Activated T-helper 1 cell treated with anti-CD3 and anti-CD28 coated beads, Interleukin-12 subunit alpha, Interleukin-12 subunit beta, Interleukin-2, Interleukin-4 antibody, amounts not matched to agents 30 ng/mL and 10 ng/mL and 1 ng/mL, durations not matched to agents 14 hours and 24 hours and 36 hours (primary cell): ENCODE results near the gene GON4L. TPM values are rescaled to one million over a fixed set of nuclear protein-coding genes. Genes with fewer than 3 reads are reported as not detected.
"Not testable (repeated sequence)": the region's sequence is repeated elsewhere in the genome, so short reads cannot be mapped to it uniquely, and the experiment has no call there.

ENCODE experiments used
- DNase-seq: peaks from one replicate; pipeline ENCODE4 v3.0.0; 2021; ENCODE audit warnings: low spot score
- H3K27ac Mint-ChIP-seq: one replicate; pipeline ENCODE4 v1.8.0; 2021; ENCODE audit warnings: mild to moderate bottlenecking, mixed read lengths
- H3K27me3 Mint-ChIP-seq: one replicate; pipeline ENCODE4 v1.8.0; 2022; ENCODE audit warnings: mild to moderate bottlenecking, moderate library complexity, mixed read lengths; ENCODE audit not compliant: insufficient read depth
- H3K36me3 Mint-ChIP-seq: one replicate; pipeline ENCODE4 v1.8.0; 2021; ENCODE audit warnings: low read depth, mixed read lengths
- H3K4me1 Mint-ChIP-seq: one replicate; pipeline ENCODE4 v1.8.0; 2021; ENCODE audit warnings: low read depth, mixed read lengths
- H3K4me3 Mint-ChIP-seq: one replicate; pipeline ENCODE4 v1.8.0; 2021; ENCODE audit warnings: mild to moderate bottlenecking, moderate library complexity, mixed read lengths
- H3K9me3 Mint-ChIP-seq: one replicate; pipeline ENCODE4 v1.8.0; 2021; ENCODE audit warnings: mixed read lengths
- intact Hi-C: fragments of 100-400 bp; cut with micrococcal nuclease; formaldehyde crosslinking; loops from one replicate; pipeline ENCODE4 v1.15.1; 2024
- total RNA-seq: library from RNA; stranded (reverse); gene quantifications from 2 replicates; pipeline ENCODE4 v1.2.3, GENCODE V29; 2022

GON4L gene
- total RNA-seq, 1 donor from 2014 or later: 70.0 TPM

DNA sequence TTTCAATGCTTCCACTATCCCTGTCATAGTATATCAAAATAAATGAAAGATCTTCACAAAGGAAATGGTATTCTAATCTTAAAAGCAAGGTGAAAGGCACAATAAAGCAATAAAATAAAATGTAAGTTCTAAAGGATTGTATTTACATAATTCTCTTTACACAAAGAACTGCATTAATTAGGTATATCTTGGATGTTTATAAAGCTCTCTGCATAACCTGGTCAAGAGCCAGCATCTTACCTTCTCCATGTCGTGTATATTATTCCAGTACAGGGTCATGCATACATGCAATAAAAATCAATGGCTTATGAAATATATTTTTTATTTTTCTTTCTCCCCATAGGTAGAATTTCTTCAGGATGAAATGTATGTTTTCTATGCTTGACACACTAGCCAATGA is 63.8 kb downstream of the GON4L start:
- Mint-ChIP-seq H3K9me3 (no peaks in the 10 kb centered on the region), H3K4me1 (no peaks in the 10 kb centered on the region), H3K4me3 (no peak overlapping the region), H3K36me3 (peaks cover 22% of the 10 kb centered on the region), H3K27me3 (no peaks in the 10 kb centered on the region), H3K27ac (no peak overlapping the region)
- intact Hi-C loops: no loop called here
- no peak for DNase-seq

DNA sequence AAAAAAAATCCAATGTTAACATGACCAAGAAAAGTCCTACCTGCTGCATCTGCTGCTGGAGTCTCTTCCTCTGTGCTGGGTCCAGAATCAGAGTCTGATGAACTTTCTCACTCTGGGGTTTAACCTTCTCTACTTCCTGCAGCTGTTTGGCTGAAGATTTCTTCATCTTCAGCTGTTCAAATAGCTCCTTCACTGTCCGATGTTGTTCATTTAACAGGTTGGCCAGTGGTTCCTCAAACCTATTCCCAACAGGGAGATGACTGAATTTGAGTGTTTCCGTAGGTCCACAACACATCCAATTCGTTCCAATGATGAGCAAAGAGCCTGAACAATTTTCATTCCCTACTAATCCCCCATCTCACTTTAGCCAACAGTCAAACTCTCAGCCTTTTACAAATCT is 79.4 kb downstream of the GON4L start:
- Mint-ChIP-seq H3K36me3 (peaks cover 48% of the 10 kb centered on the region), H3K27me3 (no peaks in the 10 kb centered on the region), H3K4me3 (no peak overlapping the region), H3K27ac (no peak overlapping the region), H3K4me1 (peaks cover 16% of the 10 kb centered on the region), H3K9me3 (no peaks in the 10 kb centered on the region)
- intact Hi-C loops: no loop called here
- DNase-seq: no peak

DNA sequence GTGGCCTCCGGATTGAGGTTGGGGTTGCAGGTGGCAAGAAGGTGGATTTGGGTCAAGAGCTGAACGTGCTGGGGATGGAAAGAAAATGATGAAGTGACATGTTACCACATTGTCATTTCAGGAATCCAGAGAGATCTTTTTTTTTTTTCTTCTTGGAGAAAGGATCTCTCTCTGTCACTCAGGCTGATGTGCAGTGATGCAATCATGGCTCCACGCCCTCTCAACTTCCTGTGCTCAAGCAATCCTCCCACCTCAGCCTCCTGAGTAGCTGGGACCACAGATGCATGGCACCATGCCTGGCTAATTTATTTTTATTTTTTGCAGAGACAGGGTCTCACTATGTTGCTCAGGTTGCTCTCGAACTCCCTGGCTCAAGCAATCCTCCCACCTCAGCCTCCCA is 80.6 kb downstream of the GON4L start:
- intact Hi-C loops: no loop called here
- Mint-ChIP-seq H3K4me1 (peaks cover 16% of the 10 kb centered on the region), H3K27me3 (no peaks in the 10 kb centered on the region), H3K9me3 (no peaks in the 10 kb centered on the region), H3K27ac (peak overlapping the region; percentile 61), H3K36me3 (peaks cover 52% of the 10 kb centered on the region), H3K4me3 (no peak overlapping the region)
- no peak for DNase-seq

DNA sequence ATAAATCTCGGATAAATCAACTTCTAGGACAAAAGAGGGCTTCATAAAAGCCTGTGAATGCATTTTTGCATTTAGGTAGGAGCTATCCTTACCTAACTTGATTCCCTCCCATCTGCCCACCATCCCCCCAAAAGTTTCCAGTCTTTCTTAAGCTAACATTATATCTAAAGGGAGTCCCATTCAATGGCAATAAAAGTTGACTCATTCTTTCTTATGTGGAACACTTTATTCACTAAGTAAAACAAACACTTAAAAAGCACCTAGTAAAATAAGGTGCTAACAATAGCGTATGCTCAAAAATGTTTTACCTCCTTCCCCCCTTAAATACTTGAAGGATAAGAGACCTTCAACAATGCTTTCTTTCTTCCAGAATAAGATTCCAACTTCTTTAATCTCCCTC is 83.8 kb downstream of the GON4L start:
- H3K27ac Mint-ChIP-seq: no peak overlapping the region
- peaks cover 67% of the 10 kb centered on the region for H3K36me3 Mint-ChIP-seq
- DNase-seq: no peak
- intact Hi-C loops: no loop called here
- H3K4me1 Mint-ChIP-seq: peaks cover 16% of the 10 kb centered on the region
- H3K9me3 Mint-ChIP-seq: no peaks in the 10 kb centered on the region
- H3K27me3 Mint-ChIP-seq: no peaks in the 10 kb centered on the region
- H3K4me3 Mint-ChIP-seq: no peak overlapping the region

DNA sequence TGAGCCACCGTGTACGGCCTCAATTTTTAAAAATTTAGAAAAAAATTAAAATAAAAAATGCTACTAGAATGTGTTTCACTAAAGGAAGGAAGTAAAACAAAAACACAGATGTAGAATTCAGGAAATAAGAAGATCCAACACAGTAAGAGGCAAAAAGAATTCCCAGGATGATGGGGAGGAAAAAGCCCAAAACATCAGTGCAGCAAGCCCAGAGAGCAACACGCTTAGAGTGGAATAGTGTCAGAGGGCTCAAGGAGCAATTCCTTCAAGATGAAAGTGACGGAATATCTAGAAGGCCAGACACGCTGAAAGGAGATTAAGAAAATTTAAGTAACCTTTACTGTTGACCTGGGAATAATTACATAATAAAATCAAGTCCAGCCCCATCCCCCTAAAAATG is 87.8 kb downstream of the GON4L start:
- no peaks in the 10 kb centered on the region for H3K4me1 Mint-ChIP-seq
- H3K36me3 Mint-ChIP-seq: peaks cover 54% of the 10 kb centered on the region
- no peak for DNase-seq
- H3K9me3 Mint-ChIP-seq: no peaks in the 10 kb centered on the region
- no peak overlapping the region for H3K4me3 Mint-ChIP-seq
- H3K27ac Mint-ChIP-seq: no peak overlapping the region
- intact Hi-C loops: no loop called here
- H3K27me3 Mint-ChIP-seq: no peaks in the 10 kb centered on the region

DNA sequence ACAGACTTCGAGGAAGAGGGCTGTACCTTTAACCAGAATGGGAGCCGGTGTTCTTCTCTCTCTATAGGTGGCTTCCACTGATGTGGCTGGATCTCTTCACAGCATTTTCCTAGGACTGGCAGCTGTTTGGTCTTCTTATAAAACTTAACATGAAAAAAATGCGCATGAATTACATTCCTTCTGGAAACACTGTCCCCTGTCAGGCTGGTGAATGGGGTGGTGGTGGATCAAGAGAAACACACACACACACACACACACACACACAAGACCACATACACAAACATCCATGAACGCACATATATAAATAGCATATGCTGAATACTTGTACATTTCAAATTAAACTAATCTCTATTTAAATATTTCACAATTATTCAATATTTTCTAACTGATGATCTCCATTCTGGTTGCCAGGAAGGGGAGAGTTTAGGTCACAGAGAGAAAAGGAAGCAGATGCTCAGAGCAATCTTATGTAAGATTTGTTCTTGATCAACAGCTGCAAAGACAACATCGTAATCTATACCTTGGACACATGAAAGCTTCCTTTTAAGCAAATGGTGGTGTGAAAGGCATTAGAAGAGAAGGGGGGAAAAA is 89.5 kb downstream of the GON4L start:
- H3K36me3 Mint-ChIP-seq: peaks cover 47% of the 10 kb centered on the region
- H3K4me3 Mint-ChIP-seq, DNase-seq, H3K27ac Mint-ChIP-seq, H3K27me3 Mint-ChIP-seq, H3K4me1 Mint-ChIP-seq, H3K9me3 Mint-ChIP-seq, intact Hi-C loops: not testable (repeated sequence)

DNA sequence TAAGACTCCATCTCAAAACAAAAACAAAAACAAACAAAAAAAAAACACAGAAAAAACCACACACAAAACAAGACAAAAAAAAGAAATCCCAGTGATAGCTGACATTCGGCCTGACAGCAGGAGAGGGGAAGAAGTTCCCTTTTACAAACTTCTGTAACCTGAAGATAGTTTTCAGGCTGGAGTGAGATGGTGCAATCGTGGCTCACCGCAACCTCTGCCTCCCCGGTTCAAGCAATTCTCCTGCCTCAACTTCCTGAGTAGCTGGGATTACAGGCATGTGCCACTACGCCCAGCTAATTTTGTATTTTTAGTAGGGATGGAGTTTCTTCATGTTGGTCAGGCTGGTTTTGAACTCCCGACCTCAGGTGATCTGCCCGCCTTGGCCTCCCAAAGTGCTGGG is 93.0 kb downstream of the GON4L start:
- intact Hi-C loops, H3K4me1 Mint-ChIP-seq, H3K27ac Mint-ChIP-seq, H3K27me3 Mint-ChIP-seq, H3K4me3 Mint-ChIP-seq, DNase-seq, H3K9me3 Mint-ChIP-seq: not testable (repeated sequence)
- peaks cover 46% of the 10 kb centered on the region for H3K36me3 Mint-ChIP-seq

DNA sequence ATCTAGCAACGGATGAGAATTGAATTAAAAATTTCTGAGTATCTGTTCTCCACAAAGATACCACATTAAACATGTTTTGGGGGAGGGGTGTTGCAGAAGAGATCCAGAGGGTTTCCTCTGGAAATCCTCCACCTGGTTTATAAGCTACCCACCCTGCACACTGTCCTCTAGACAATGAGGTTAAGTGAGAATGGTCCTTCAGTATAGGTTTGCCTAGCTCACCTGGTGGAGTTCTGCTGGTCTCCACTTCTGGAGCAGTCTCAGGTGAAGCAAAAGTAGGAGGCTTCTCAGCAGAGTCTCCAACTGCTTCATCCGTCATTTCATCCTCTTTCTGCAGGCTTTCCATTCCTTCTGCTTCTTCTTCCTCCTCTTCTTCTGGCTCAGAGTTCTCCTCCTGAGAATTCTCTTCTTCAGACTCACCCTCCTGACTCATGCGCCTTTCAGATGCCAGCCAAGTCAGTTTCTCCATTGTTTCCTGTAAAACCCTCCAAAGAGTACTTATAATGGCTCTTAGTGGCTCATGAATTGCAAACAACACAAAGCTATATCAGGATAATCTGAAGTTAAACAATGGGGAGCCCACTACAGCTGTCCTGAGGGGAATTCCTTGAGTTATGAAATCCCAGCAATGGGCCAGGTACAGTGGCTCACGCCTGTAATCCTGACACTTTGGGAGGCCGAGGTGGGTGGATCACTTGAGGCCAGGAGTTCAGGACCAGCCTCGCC is 93.8 kb downstream of the GON4L start:
- DNase-seq, H3K9me3 Mint-ChIP-seq, H3K27me3 Mint-ChIP-seq, H3K4me1 Mint-ChIP-seq, H3K4me3 Mint-ChIP-seq, intact Hi-C loops: not testable (repeated sequence)
- Mint-ChIP-seq H3K36me3 (peaks cover 43% of the 10 kb centered on the region), H3K27ac (peak overlapping the region; percentile 75)

DNA sequence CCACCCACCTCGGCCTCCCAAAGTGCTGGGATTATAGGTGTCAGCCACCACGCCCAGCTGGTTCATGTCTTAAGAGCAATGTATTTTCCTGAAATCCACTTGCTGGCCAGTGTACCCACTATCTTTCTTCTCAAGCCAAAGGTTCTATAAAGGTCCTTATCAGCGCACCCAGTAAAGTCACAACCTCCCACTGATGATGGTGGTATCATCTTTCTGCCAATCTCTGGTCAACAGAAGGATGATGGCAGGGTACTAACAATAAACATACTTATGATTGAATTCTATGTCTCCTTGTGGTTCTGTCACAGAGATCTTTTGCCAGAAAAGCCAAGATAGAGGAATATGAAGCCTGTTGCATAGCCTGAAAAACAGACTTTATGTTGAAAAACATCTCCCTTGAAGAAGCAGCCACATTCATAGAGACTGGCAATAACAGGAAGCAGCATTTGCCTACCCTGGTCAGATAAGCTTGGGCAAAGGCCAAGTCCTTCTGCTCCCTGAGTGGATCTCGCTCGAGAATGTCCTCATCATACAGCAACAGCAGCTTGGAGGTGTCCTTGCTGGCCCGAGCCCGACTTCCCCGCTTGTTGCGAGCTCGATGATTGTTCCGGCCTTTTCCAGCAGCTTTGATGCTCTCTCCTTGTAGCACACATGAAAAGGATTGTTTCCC is 95.1 kb downstream of the GON4L start:
- no peaks in the 10 kb centered on the region for H3K4me1 Mint-ChIP-seq
- H3K27ac Mint-ChIP-seq: no peak overlapping the region
- peaks cover 42% of the 10 kb centered on the region for H3K36me3 Mint-ChIP-seq
- intact Hi-C loops: no loop called here
- no peak for DNase-seq
- H3K4me3 Mint-ChIP-seq: no peak overlapping the region
- no peaks in the 10 kb centered on the region for H3K9me3 Mint-ChIP-seq
- H3K27me3 Mint-ChIP-seq: no peaks in the 10 kb centered on the region

DNA sequence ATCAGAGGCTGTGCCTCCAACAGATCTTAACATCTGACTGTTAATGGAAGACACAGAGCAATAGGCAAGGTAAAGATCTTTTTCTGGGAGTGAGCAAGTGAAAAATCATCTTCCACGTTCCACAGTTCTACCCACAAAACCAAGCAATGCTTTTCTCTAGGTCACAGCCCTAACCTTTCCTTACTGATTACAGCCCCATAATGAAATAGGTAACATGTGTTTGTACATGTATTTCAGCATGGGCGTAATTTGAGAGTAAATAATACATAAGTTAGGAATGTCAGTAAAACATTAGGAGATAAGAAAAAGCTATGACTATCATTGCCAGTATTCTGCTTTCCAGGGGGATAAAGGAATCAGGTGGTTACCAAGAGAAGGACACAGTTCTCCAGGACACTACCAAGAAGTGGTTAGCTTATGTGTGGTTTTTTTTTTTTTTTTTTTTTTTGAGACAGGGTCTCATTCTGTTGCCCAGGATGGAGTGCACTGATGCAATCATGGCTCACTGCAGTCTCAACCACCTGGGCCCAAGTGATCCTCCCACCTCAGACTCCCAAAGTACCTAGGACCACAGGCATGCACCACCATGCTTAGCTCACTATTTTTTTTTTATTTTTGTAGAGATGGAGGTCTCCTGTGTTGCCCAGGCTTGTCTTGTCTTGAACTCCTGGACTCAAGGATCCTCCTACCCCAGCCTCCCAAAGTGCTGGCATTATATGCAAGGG is 96.1 kb downstream of the GON4L start:
- Mint-ChIP-seq H3K9me3 (no peaks in the 10 kb centered on the region), H3K4me3 (no peak overlapping the region), H3K36me3 (peaks cover 42% of the 10 kb centered on the region), H3K27ac (no peak overlapping the region), H3K4me1 (no peaks in the 10 kb centered on the region), H3K27me3 (no peaks in the 10 kb centered on the region)
- no peak for DNase-seq
- intact Hi-C loops: no loop called here

DNA sequence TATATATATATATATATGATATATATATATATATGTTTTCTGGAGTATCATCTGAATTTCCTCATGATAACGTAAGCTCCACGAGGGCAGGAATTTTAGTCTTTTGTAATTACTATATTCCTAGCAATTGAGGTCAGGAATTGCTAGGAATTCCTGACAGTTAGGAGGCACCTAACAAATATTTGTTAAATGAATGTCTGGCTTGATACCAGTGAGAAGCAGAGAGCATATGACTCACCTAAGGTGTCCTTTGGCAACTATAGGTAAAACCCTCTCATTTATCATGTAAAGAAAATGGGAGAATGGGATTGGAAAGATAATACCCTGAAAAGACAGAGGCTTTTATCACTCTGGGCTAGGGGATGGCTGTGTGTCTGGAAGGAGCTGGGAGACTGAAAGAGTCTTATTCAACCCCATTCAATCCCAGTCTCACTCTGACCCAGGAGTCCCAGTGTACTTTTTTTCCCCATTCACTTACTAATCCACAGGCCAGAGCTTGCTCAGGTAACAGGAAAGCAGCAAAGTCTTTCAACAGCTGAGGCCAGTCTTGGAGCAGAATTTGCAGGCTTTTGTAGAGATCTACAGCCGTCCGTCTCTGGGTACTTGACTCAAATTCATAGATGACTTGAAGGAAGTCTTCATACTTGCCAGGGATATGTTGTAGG is 96.9 kb downstream of the GON4L start:
- H3K27me3 Mint-ChIP-seq: no peaks in the 10 kb centered on the region
- intact Hi-C loops: no loop called here
- peaks cover 39% of the 10 kb centered on the region for H3K36me3 Mint-ChIP-seq
- H3K4me1 Mint-ChIP-seq: no peaks in the 10 kb centered on the region
- no peak overlapping the region for H3K4me3 Mint-ChIP-seq
- no peak overlapping the region for H3K27ac Mint-ChIP-seq
- no peak for DNase-seq
- H3K9me3 Mint-ChIP-seq: no peaks in the 10 kb centered on the region

DNA sequence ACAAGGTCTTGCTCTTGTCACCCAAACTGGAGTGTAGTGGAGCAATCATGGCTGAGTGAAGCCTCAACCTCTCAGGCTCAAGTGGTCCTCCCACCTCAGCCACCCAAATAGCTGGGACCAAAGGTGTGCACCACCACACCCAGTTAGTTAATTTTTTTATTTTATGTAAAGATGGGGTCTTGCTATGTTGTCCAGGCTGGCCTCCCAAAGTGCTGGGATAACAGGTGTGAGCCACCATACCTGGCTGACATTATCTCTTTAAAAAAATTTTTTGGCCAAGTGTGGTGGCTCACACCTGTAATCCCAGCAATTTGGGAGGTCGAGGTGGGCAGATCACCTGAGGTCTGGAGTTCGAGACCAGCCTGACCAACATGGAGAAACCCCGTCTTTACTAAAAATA is 98.0 kb downstream of the GON4L start:
- H3K4me3 Mint-ChIP-seq, H3K27me3 Mint-ChIP-seq, H3K4me1 Mint-ChIP-seq, DNase-seq, H3K27ac Mint-ChIP-seq, intact Hi-C loops, H3K9me3 Mint-ChIP-seq: not testable (repeated sequence)
- peaks cover 36% of the 10 kb centered on the region for H3K36me3 Mint-ChIP-seq
